Measurements from ENCODE around the gene TMEM121. TPM values are rescaled to one million over a fixed set of nuclear protein-coding genes. Genes with fewer than 3 reads are reported as not detected.

Gene TMEM121
- total and polyA plus RNA-seq, 4 donors: 0.33 to 1.5 (median 0.37) TPM; not detected in 1

- H3K27me3 ChIP-seq (ENCODE audit: control insufficient read depth in 4 of 4, insufficient read depth in 4 of 4, low read length in 3 of 4): no peaks in the 10 kb centered on the region
- H3K9me3 ChIP-seq (ENCODE audit: control insufficient read depth in 4 of 4, low read length in 3 of 4): no peaks in the 10 kb centered on the region
- no peak overlapping the region for H3K27ac ChIP-seq (ENCODE audit: low read depth in 1 of 2, low read length in 2 of 2)
- no peak overlapping the region for H3K9ac ChIP-seq (ENCODE audit: low read depth in 1 of 2, low read length in 2 of 2)
- H3K36me3 ChIP-seq (ENCODE audit: control insufficient read depth in 4 of 4, insufficient read depth in 3 of 4, low read depth in 1 of 4, low read length in 3 of 4): peaks cover 0 to 1% (median 0%) of the 10 kb centered on the region in 4 donors
- DNase-seq (ENCODE audit: low spot score): no peak
- peak overlapping the region in 1 of 3 donors; percentile 72 for H3K4me3 ChIP-seq (ENCODE audit: low read depth in 1 of 3, low read length in 3 of 3)
- 27% methylated on average over 89 of the region's 89 CpGs for WGBS
- H3K4me1 ChIP-seq (ENCODE audit: control insufficient read depth in 4 of 4, insufficient read depth in 4 of 4, low read length in 3 of 4): peaks cover 9 to 30% (median 20%) of the 10 kb centered on the region in 4 donors
- TF ChIP-seq CTCF (IDR thresholded peaks at IDR 0.05; ENCODE audit: low read depth, low read length, missing input control): no peak
- no peak for TF ChIP-seq SP1 (IDR thresholded peaks at IDR 0.05)
- no peak for TF ChIP-seq RAD21 (IDR thresholded peaks at IDR 0.05)
- TF ChIP-seq FOXA2 (IDR thresholded peaks at IDR 0.05): no peak
- no peak for TF ChIP-seq TAF1 (conservative IDR thresholded peaks at IDR 0.05)
- TF ChIP-seq JUND (IDR thresholded peaks at IDR 0.05): no peak
- TF ChIP-seq HNF4A (conservative IDR thresholded peaks at IDR 0.05): no peak
- no peak for TF ChIP-seq REST (IDR thresholded peaks at IDR 0.05)
- no peak for TF ChIP-seq HNF4G (IDR thresholded peaks at IDR 0.05)
- TF ChIP-seq YY1 (IDR thresholded peaks at IDR 0.05): no peak
- TF ChIP-seq ATF3 (IDR thresholded peaks at IDR 0.05): no peak
- TF ChIP-seq RXRA (IDR thresholded peaks at IDR 0.05): no peak
- TF ChIP-seq FOXA1 (IDR thresholded peaks at IDR 0.05): no peak
These were observed 2.4 kb downstream of the TMEM121 start for GRCh38 chr14:105528586-105529318.

- Histone ChIP-seq H3K27ac (ENCODE audit: low read depth in 1 of 2, low read length in 2 of 2) (no peak overlapping the region), H3K9ac (ENCODE audit: low read depth in 1 of 2, low read length in 2 of 2) (no peak overlapping the region), H3K9me3 (ENCODE audit: control insufficient read depth in 4 of 4, low read length in 3 of 4) (no peaks in the 10 kb centered on the region), H3K4me1 (ENCODE audit: control insufficient read depth in 4 of 4, insufficient read depth in 4 of 4, low read length in 3 of 4) (peaks cover 9 to 30% (median 20%) of the 10 kb centered on the region in 4 donors), H3K4me3 (ENCODE audit: low read depth in 1 of 3, low read length in 3 of 3) (peak overlapping the region in 1 of 3 donors; percentile 8), H3K27me3 (ENCODE audit: control insufficient read depth in 4 of 4, insufficient read depth in 4 of 4, low read length in 3 of 4) (no peaks in the 10 kb centered on the region), H3K36me3 (ENCODE audit: control insufficient read depth in 4 of 4, insufficient read depth in 3 of 4, low read depth in 1 of 4, low read length in 3 of 4) (peaks cover 0 to 1% (median 0%) of the 10 kb centered on the region in 4 donors)
- DNase-seq (ENCODE audit: low spot score): no peak
- 49% methylated on average over 24 of the region's 24 CpGs for WGBS
- TF ChIP-seq JUND (IDR thresholded peaks at IDR 0.05) (no peak), ZBTB33 (IDR thresholded peaks at IDR 0.05) (no peak), YY1 (IDR thresholded peaks at IDR 0.05) (no peak), REST (IDR thresholded peaks at IDR 0.05) (no peak), ATF3 (IDR thresholded peaks at IDR 0.05) (no peak), RAD21 (IDR thresholded peaks at IDR 0.05) (no peak), SP1 (IDR thresholded peaks at IDR 0.05) (no peak), GABPA (IDR thresholded peaks at IDR 0.05 in 1 of 2, conservative IDR thresholded peaks at IDR 0.05 in 1 of 2) (no peak), NR2F2 (IDR thresholded peaks at IDR 0.05) (no peak), RXRA (IDR thresholded peaks at IDR 0.05) (no peak), MAX (IDR thresholded peaks at IDR 0.05) (no peak), TAF1 (conservative IDR thresholded peaks at IDR 0.05) (no peak), EGR1 (IDR thresholded peaks at IDR 0.05; ENCODE audit: low read depth in 2 of 2) (no peak), FOXA1 (IDR thresholded peaks at IDR 0.05) (no peak), HNF4A (conservative IDR thresholded peaks at IDR 0.05) (no peak)
These were observed 2.9 kb downstream of the TMEM121 start for GRCh38 chr14:105529319-105529568.
